Esophagus (tissue), 2 donors: ENCODE measurements around the gene AGXT2. TPM values are rescaled to one million over a fixed set of nuclear protein-coding genes. Genes with fewer than 3 reads are reported as not detected.
"Not testable (repeated sequence)": the region's sequence is repeated elsewhere in the genome, so short reads cannot be mapped to it uniquely, and the experiment has no call there.

Source experiments
- H3K27ac ChIP-seq, 2 donors: one replicate each; pipeline ENCODE4 v1.5.1; 2013; ENCODE audit warnings: low read depth in 2 of 2, mild to moderate bottlenecking in 2 of 2, inconsistent platforms in 1 of 2, low read length in 1 of 2, moderate library complexity in 1 of 2
- H3K27me3 ChIP-seq, 2 donors: one replicate each; pipeline ENCODE4 v1.6.1; 2013; ENCODE audit warnings: low read length in 2 of 2, control low read depth in 1 of 2, mild to moderate bottlenecking in 1 of 2; ENCODE audit not compliant: insufficient read depth in 2 of 2, control insufficient read depth in 1 of 2
- H3K36me3 ChIP-seq, 2 donors: one replicate each; pipeline ENCODE4 v1.6.1; 2013; ENCODE audit warnings: low read length in 1 of 2; ENCODE audit not compliant: control insufficient read depth in 2 of 2, insufficient read depth in 2 of 2
- H3K4me1 ChIP-seq, 2 donors: one replicate each; pipeline ENCODE4 v1.6.1; 2013; ENCODE audit warnings: low read length in 1 of 2; ENCODE audit not compliant: control insufficient read depth in 2 of 2, insufficient read depth in 2 of 2
- H3K4me3 ChIP-seq, 2 donors: one replicate each; pipeline ENCODE4 v1.5.1; 2013; ENCODE audit warnings: low read length in 2 of 2, mild to moderate bottlenecking in 2 of 2, low read depth in 1 of 2, moderate library complexity in 1 of 2
- H3K9me3 ChIP-seq, 2 donors: one replicate each; pipeline ENCODE4 v1.6.1; 2013; ENCODE audit warnings: mild to moderate bottlenecking in 2 of 2, low read depth in 1 of 2, low read length in 1 of 2, moderate library complexity in 1 of 2; ENCODE audit not compliant: control insufficient read depth in 2 of 2, insufficient read depth in 1 of 2
- WGBS, 2 donors: extraction: QIAGEN DNeasy Blood & Tissue Kit; methylation state at CpG; one replicate each; pipeline ENCODE4 v1.1.7; 2013; 5-methylcytosine and 5-hydroxymethylcytosine counted together
- polyA plus RNA-seq, 2 donors: library from polyadenylated mRNA; stranded (reverse); fragments of 200-250 nt; gene quantifications; one replicate each; pipeline ENCODE4 v1.2.3, GENCODE V29; 2013
- donor health status: healthy with polysubstance abuse.
- donor health status: Bipolar disorder and iron deficiency.

Gene AGXT2
- polyA plus RNA-seq, 2 donors, result not detected

- no peaks in the 10 kb centered on the region for H3K36me3 ChIP-seq
- no peak overlapping the region for H3K27ac ChIP-seq
- H3K4me3 ChIP-seq, result no peak overlapping the region
- H3K27me3 ChIP-seq, result no peaks in the 10 kb centered on the region
- H3K9me3 ChIP-seq, result no peaks in the 10 kb centered on the region
- H3K4me1 ChIP-seq, result no peaks in the 10 kb centered on the region
- 52 to 53% methylated on average over 3 of the region's 3 CpGs for WGBS, 2 donors
These were observed 6.5 kb downstream of the AGXT2 start for GRCh38 chr5:35041261-35041660.

- Histone ChIP-seq H3K27ac (no peak overlapping the region), H3K4me3 (no peak overlapping the region), H3K4me1 (no peaks in the 10 kb centered on the region), H3K9me3 (no peaks in the 10 kb centered on the region), H3K36me3 (no peaks in the 10 kb centered on the region), H3K27me3 (no peaks in the 10 kb centered on the region)
- WGBS, 2 donors, result 76 to 90% methylated on average over 2 of the region's 2 CpGs
These were observed 8.9 kb downstream of the AGXT2 start for GRCh38 chr5:35038891-35039290.

GRCh38 chr5:35036536-35036935 lies 11.2 kb downstream of the AGXT2 start:
- Histone ChIP-seq H3K27me3 (no peaks in the 10 kb centered on the region), H3K9me3 (no peaks in the 10 kb centered on the region), H3K27ac (no peak overlapping the region), H3K4me1 (no peaks in the 10 kb centered on the region), H3K36me3 (no peaks in the 10 kb centered on the region), H3K4me3 (no peak overlapping the region)
- 75 to 84% methylated on average over 4 of the region's 4 CpGs for WGBS, 2 donors

GRCh38 chr5:35035929-35036328 lies 11.8 kb downstream of the AGXT2 start:
- H3K27ac ChIP-seq, H3K4me3 ChIP-seq, H3K36me3 ChIP-seq, H3K9me3 ChIP-seq, H3K27me3 ChIP-seq, H3K4me1 ChIP-seq: not testable (repeated sequence)
- 65 to 68% methylated on average over 4 of the region's 4 CpGs for WGBS, 2 donors

- H3K4me1 ChIP-seq, result no peaks in the 10 kb centered on the region
- H3K27ac ChIP-seq, result no peak overlapping the region
These were observed 12.5 kb downstream of the AGXT2 start for GRCh38 chr5:35035271-35035670.

DNA sequence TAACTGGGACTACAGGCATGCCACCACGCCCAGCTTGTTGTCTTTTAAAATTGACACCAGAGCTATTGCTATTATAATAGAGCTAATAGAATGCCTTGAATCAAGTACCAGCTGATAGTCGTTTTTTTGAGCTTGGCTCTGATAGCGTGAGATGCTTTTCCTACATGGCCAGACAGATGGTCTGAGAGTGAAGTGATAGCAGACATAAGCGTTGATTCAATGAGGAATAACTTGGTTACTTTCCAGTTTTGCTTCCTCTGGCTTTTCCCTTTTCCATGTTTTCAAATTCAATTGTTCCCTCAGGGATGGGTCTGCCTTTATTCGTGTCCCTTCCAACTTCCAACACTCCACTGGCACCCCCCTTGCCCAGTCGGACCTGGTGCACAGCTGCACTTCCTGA lies 15.4 kb downstream of the AGXT2 start:
- Histone ChIP-seq H3K9me3 (no peaks in the 10 kb centered on the region), H3K27ac (no peak overlapping the region), H3K4me3 (no peak overlapping the region), H3K36me3 (no peaks in the 10 kb centered on the region), H3K27me3 (no peaks in the 10 kb centered on the region), H3K4me1 (no peaks in the 10 kb centered on the region)
- 67 to 69% methylated on average over 6 of the region's 6 CpGs for WGBS, 2 donors

More at GRCh38 chr5:35035271-35035670, 12.5 kb downstream of the AGXT2 start:
- Histone ChIP-seq H3K9me3 (no peaks in the 10 kb centered on the region), H3K36me3 (no peaks in the 10 kb centered on the region), H3K27me3 (no peaks in the 10 kb centered on the region), H3K4me3 (no peak overlapping the region)
- 80 to 87% methylated on average over 3 of the region's 3 CpGs for WGBS, 2 donors

GRCh38 chr5:35031276-35031675 lies 16.5 kb downstream of the AGXT2 start:
- Histone ChIP-seq H3K27ac (no peak overlapping the region), H3K27me3 (no peaks in the 10 kb centered on the region), H3K4me1 (no peaks in the 10 kb centered on the region), H3K4me3 (no peak overlapping the region), H3K36me3 (no peaks in the 10 kb centered on the region), H3K9me3 (no peaks in the 10 kb centered on the region)
- 68 to 74% methylated on average over 5 of the region's 5 CpGs for WGBS, 2 donors

DNA sequence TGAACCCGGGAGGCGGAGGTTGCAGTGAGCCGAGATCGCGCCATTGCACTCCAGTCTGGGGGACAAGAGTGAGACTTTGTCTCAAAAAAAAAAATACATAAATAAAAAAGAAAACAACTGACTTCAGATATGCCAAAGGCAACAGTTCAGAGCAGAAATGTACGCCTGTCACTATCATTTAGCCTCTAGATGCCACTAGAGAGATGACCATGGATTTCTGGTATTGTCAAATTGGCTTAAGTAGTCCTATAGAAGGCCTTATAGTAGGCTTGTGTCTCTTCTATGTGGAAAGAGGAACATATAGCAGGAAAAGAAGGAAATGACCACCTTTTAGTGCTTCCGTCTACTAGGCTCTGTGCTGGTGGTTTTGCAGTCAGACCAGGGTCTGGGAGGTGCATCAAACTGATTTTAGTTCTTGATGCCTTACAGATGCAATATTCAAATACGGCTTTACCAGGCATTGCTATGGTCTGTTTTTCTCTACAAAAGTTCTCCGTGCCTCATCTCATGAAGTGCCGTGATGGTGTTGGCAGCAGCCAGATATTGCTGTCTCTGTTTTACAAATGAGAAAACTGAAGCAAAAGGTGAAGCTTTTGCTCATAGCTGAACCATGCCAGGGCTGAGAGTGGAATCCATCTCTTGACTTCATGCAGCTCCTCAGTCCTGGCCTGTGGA lies 17.2 kb downstream of the AGXT2 start:
- Histone ChIP-seq H3K27ac (no peak overlapping the region), H3K27me3 (no peaks in the 10 kb centered on the region), H3K4me3 (no peak overlapping the region), H3K4me1 (no peaks in the 10 kb centered on the region), H3K36me3 (no peaks in the 10 kb centered on the region), H3K9me3 (no peaks in the 10 kb centered on the region)
- WGBS, 2 donors, result 75 to 79% methylated on average over 10 of the region's 10 CpGs

- Histone ChIP-seq H3K27me3 (no peaks in the 10 kb centered on the region), H3K4me1 (no peaks in the 10 kb centered on the region), H3K27ac (no peak overlapping the region), H3K36me3 (no peaks in the 10 kb centered on the region), H3K4me3 (no peak overlapping the region), H3K9me3 (no peaks in the 10 kb centered on the region)
- 58 to 59% methylated on average over 4 of the region's 4 CpGs for WGBS, 2 donors
These were observed 18.4 kb downstream of the AGXT2 start for GRCh38 chr5:35029333-35029732.

GRCh38 chr5:35026941-35027340 lies 20.8 kb downstream of the AGXT2 start:
- Histone ChIP-seq H3K27ac (no peak overlapping the region), H3K4me3 (no peak overlapping the region), H3K4me1 (no peaks in the 10 kb centered on the region), H3K27me3 (no peaks in the 10 kb centered on the region), H3K9me3 (no peaks in the 10 kb centered on the region), H3K36me3 (no peaks in the 10 kb centered on the region)
- WGBS, 2 donors, result 70 to 75% methylated on average over 5 of the region's 5 CpGs
